ENCODE measurements around the gene RFC5. TPM values are rescaled to one million over a fixed set of nuclear protein-coding genes. Genes with fewer than 3 reads are reported as not detected.

RFC5 gene
- total and polyA plus RNA-seq, 2 of the 8 experiments (the other 6 are each of a cell fraction or from before 2014, with no cell fraction given): 34.4 to 40.6 TPM

GRCh38 chr12:118010903-118011302 is 5.6 kb upstream of the RFC5 start:
- no peak overlapping the region for H4K5ac ChIP-seq (ENCODE audit: insufficient read length, low read depth, low read length)
- H3K4ac ChIP-seq (replicated peaks; ENCODE audit: insufficient read length, low read depth, low read length): no peak overlapping the region
- 89% methylated on average over 3 of the region's 3 CpGs; no CpG with 5 or more reads in 1 of the 2 experiments for WGBS, 2 experiments (ENCODE audit: extremely low coverage in 1 of 2, insufficient coverage in 1 of 2, insufficient read length in 1 of 2, insufficient replicate concordance in 2 of 2, low coverage in 1 of 2, low lambda C conversion rate in 2 of 2, missing lambda C conversion rate in 1 of 2)
- no peak overlapping the region for H3K27ac ChIP-seq (ENCODE audit: low read depth, low read length)
- H2BK15ac ChIP-seq (ENCODE audit: low read length): no peak overlapping the region
- H3K18ac ChIP-seq (ENCODE audit: extremely low read depth, low read length): no peak overlapping the region
- H4K91ac ChIP-seq (replicated peaks; ENCODE audit: insufficient read length, low read length): no peak overlapping the region
- no peak overlapping the region for H3K9ac ChIP-seq (replicated peaks in 1 of 4; ENCODE audit: extremely low read depth in 1 of 4, low read depth in 3 of 4, low read length in 3 of 4)
- no peak overlapping the region for H2BK120ac ChIP-seq (replicated peaks; ENCODE audit: low read depth, low read length)
- H2BK5ac ChIP-seq (ENCODE audit: low read depth, low read length): no peak overlapping the region
- FAIRE-seq: no peak
- no peak overlapping the region for H2BK12ac ChIP-seq (ENCODE audit: low read depth, low read length)
- H3K14ac ChIP-seq (ENCODE audit: insufficient read length): no peak overlapping the region
- no peaks in the 10 kb centered on the region for H3K23me2 ChIP-seq (ENCODE audit: low read depth, low read length)
- no peaks in the 10 kb centered on the region for H3K9me3 ChIP-seq (ENCODE audit: insufficient read depth in 2 of 2, low read depth in 1 of 2, low read length in 1 of 2)
- no peaks in the 10 kb centered on the region for H3K79me2 ChIP-seq (ENCODE audit: control insufficient read depth in 1 of 2, insufficient read depth in 2 of 2, low read length in 2 of 2)
- DNase-seq (ENCODE audit: low read depth in 1 of 2, low spot score in 2 of 2): no peak
- no peak overlapping the region for H3K56ac ChIP-seq (replicated peaks; ENCODE audit: insufficient read length, low read depth, low read length)
- no peak overlapping the region for H3K4me2 ChIP-seq (ENCODE audit: insufficient read depth in 1 of 2, low read depth in 2 of 2, low read length in 2 of 2)
- CTCF ChIA-PET (ENCODE audit: partially characterized antibody): interaction anchor here (1.6 kb wide), 1 partner anchor 154 kb away, joined by 3 read pairs; no protein-coding TSS in a partner anchor
- no peak overlapping the region for H2AFZ ChIP-seq (ENCODE audit: low read length)
- no peaks in the 10 kb centered on the region for H3K79me1 ChIP-seq (ENCODE audit: low read depth, low read length)
- H3K36me3 ChIP-seq (ENCODE audit: control insufficient read depth in 2 of 4, insufficient read depth in 4 of 4, low read length in 3 of 4): no peaks in the 10 kb centered on the region
- POLR2A ChIA-PET (ENCODE audit: partially characterized antibody): no interaction called here
- H4K20me1 ChIP-seq (replicated peaks in 1 of 2; ENCODE audit: control insufficient read depth in 1 of 2, insufficient read depth in 2 of 2, low read length in 2 of 2): no peaks in the 10 kb centered on the region
- no peaks in the 10 kb centered on the region for H3K4me1 ChIP-seq (replicated peaks in 1 of 4; ENCODE audit: control insufficient read depth in 3 of 4, insufficient read depth in 4 of 4, low read length in 3 of 4)
- no peak overlapping the region for H2AK5ac ChIP-seq (ENCODE audit: low read depth, low read length)
- no peak overlapping the region for H3K4me3 ChIP-seq (ENCODE audit: extremely low read depth in 1 of 4, insufficient read depth in 2 of 4, low read depth in 3 of 4, low read length in 4 of 4)
- no peak overlapping the region for H2BK20ac ChIP-seq (ENCODE audit: low read length)
- no peaks in the 10 kb centered on the region for H3K27me3 ChIP-seq (replicated peaks in 1 of 4; ENCODE audit: control insufficient read depth in 3 of 4, extremely low read depth in 1 of 4, insufficient read depth in 3 of 4, low read length in 3 of 4)
- no peak overlapping the region for H4K8ac ChIP-seq (ENCODE audit: extremely low read depth, insufficient read depth, low read length)
- H3K23ac ChIP-seq (ENCODE audit: insufficient read length): no peak overlapping the region
- TF ChIP-seq KDM1A (IDR thresholded peaks at IDR 0.05; ENCODE audit: borderline replicate concordance, low read length) (no peak), RAD21 (IDR thresholded peaks at IDR 0.05 in 1 of 2, conservative IDR thresholded peaks at IDR 0.05 in 1 of 2; ENCODE audit: low read depth in 2 of 2, low read length in 2 of 2) (no peak), SUZ12 (IDR thresholded peaks at IDR 0.05; ENCODE audit: low read length) (no peak), POU5F1 (IDR thresholded peaks at IDR 0.05; ENCODE audit: low read depth, low read length) (no peak), TAF1 (IDR thresholded peaks at IDR 0.05; ENCODE audit: low read depth, low read length) (no peak), RNF2 (IDR thresholded peaks at IDR 0.05; ENCODE audit: borderline replicate concordance, low read depth, low read length, missing control alignments, poor library complexity, severe bottlenecking) (no peak), CBX5 (IDR thresholded peaks at IDR 0.05; ENCODE audit: low read depth, low read length) (no peak), USF2 (IDR thresholded peaks at IDR 0.05; ENCODE audit: low read length) (no peak), GTF2F1 (IDR thresholded peaks at IDR 0.05; ENCODE audit: borderline replicate concordance, low read depth, low read length) (no peak), ATF3 (IDR thresholded peaks at IDR 0.05; ENCODE audit: insufficient read depth, low read depth, low read length) (no peak)
